Endothelial cell of umbilical vein (primary cell): Measurements from ENCODE around the gene TMEM19. TPM values are rescaled to one million over a fixed set of nuclear protein-coding genes. Genes with fewer than 3 reads are reported as not detected.

Source experiments
- BruUV-seq: library from RNA; stranded (reverse); fragments of 400-500 nt; replicated peaks from 2 replicates; lab custom pipeline; 2021; lab: Mats Ljungman, UMichigan
- CTCF ChIA-PET: fragments of 300-600, 350-600 bp; sonication (Branson Sonifier 250); formaldehyde crosslinking; loops from one replicate; lab custom pipeline; 2021; ENCODE audit warnings: antibody characterized with exemption, inconsistent platforms; lab: Charles Lee
- POLR2A ChIA-PET: fragments of 300-600, 350-600 bp; sonication (Branson Sonifier 250); formaldehyde crosslinking; loops from one replicate; lab custom pipeline; 2021; ENCODE audit warnings: antibody characterized with exemption, inconsistent platforms; lab: Charles Lee
- DNase-seq: peaks from one replicate; pipeline ENCODE4 v3.0.0-alpha.2; 2011; ENCODE audit warnings: low read depth, low spot score
- FAIRE-seq: peaks from 2 replicates; lab custom pipeline; 2011; peaks lifted over from hg19 to GRCh38; lab: Jason Lieb, UNC
- H2AFZ ChIP-seq: 2 replicates; pipeline ENCODE4 v1.6.0; 2012; ENCODE audit warnings: low read depth, low read length, control low read depth, inconsistent platforms
- H3K27ac ChIP-seq: 2 replicates; pipeline ENCODE4 v1.5.1; 2011; ENCODE audit warnings: low read depth, mild to moderate bottlenecking, control low read depth, low read length, moderate library complexity; ENCODE audit not compliant: insufficient read depth
- H3K27me3 ChIP-seq, 2 experiments: 2 replicates each; pipeline versions ENCODE4 v1.6.0 to v1.6.1; 2011; ENCODE audit warnings: low read length in 2 of 2, mixed read lengths in 1 of 2; ENCODE audit not compliant: control insufficient read depth in 2 of 2, insufficient read depth in 2 of 2
- H3K36me3 ChIP-seq, 2 experiments: 2 replicates in 1 of 2; 3 replicates in 1 of 2; pipeline ENCODE4 v1.5.1; 2011; ENCODE audit warnings: low read length in 2 of 2, mild to moderate bottlenecking in 1 of 2, moderate library complexity in 1 of 2; ENCODE audit not compliant: control insufficient read depth in 2 of 2, insufficient read depth in 2 of 2; ENCODE audit errors: extremely low read depth in 1 of 2
- H3K4me1 ChIP-seq: 3 replicates; pipeline ENCODE4 v1.5.1; 2011; ENCODE audit warnings: mild to moderate bottlenecking, low read length; ENCODE audit not compliant: control insufficient read depth, insufficient read depth; ENCODE audit errors: extremely low read depth
- H3K4me2 ChIP-seq: 2 replicates; pipeline ENCODE4 v1.6.1; 2011; ENCODE audit warnings: low read length, control low read depth, mixed read lengths; ENCODE audit not compliant: insufficient read depth
- H3K4me3 ChIP-seq, 3 experiments: fragments of 200-600 bp in 1 of 3; sonication (generic), shearing (Covaris generic) in 1 of 3; replicated peaks in 1 of 3; 2 replicates each; pipeline ENCODE4 v1.5.1; 2011 to 2016; ENCODE audit warnings: control low read depth in 3 of 3, low read length in 3 of 3, mild to moderate bottlenecking in 2 of 3, inconsistent platforms in 1 of 3, low read depth in 1 of 3, moderate library complexity in 1 of 3; ENCODE audit not compliant: insufficient read depth in 1 of 3
- H3K79me2 ChIP-seq: 2 replicates; pipeline ENCODE4 v1.6.0; 2012; ENCODE audit warnings: low read length, inconsistent platforms; ENCODE audit not compliant: control insufficient read depth, insufficient read depth
- H3K9ac ChIP-seq: replicated peaks from 2 replicates; pipeline ENCODE3; 2011; ENCODE audit warnings: low read length, control low read depth; ENCODE audit not compliant: insufficient read depth; ENCODE audit errors: extremely low read depth
- H3K9me1 ChIP-seq: replicated peaks from 3 replicates; pipeline ENCODE4 v1.6.0; 2011; ENCODE audit warnings: mild to moderate bottlenecking, low read length; ENCODE audit not compliant: control insufficient read depth, insufficient read depth; ENCODE audit errors: extremely low read depth
- H3K9me3 ChIP-seq: replicated peaks from 2 replicates; pipeline ENCODE4 v1.5.1; 2012; ENCODE audit warnings: low read length, inconsistent platforms; ENCODE audit not compliant: control insufficient read depth, insufficient read depth
- H4K20me1 ChIP-seq: replicated peaks from 2 replicates; pipeline ENCODE3; 2011; ENCODE audit warnings: mild to moderate bottlenecking, low read length; ENCODE audit not compliant: control insufficient read depth, insufficient read depth; ENCODE audit errors: extremely low read depth
- CTCF ChIP-seq, 2 donors: IDR thresholded peaks; 1 replicate in 1 of 2; 2 replicates in 1 of 2; pipeline ENCODE4 v1.5.1; 2011; ENCODE audit warnings: low read length in 2 of 2, mild to moderate bottlenecking in 2 of 2, moderate library complexity in 2 of 2, control low read depth in 1 of 2, inconsistent platforms in 1 of 2, low read depth in 1 of 2; ENCODE audit not compliant: insufficient read depth in 1 of 2; ENCODE audit errors: extremely low read depth in 1 of 2
- EZH2 ChIP-seq: IDR thresholded peaks from 2 replicates; pipeline ENCODE4 v1.6.1; 2012; ENCODE audit warnings: borderline replicate concordance, low read depth, mild to moderate bottlenecking, moderate library complexity, low read length, inconsistent platforms; ENCODE audit not compliant: severe bottlenecking
- FOS ChIP-seq: IDR thresholded peaks from 2 replicates; pipeline ENCODE4 v1.6.1; 2011; ENCODE audit warnings: mild to moderate bottlenecking, low read length, moderate library complexity, borderline replicate concordance; ENCODE audit not compliant: insufficient read depth
- GATA2 ChIP-seq: IDR thresholded peaks from 2 replicates; pipeline ENCODE4 v1.7.0; 2011; ENCODE audit warnings: low read depth, mild to moderate bottlenecking, moderate library complexity, mixed read lengths, low read length; ENCODE audit not compliant: insufficient read length, insufficient read depth
- JUN ChIP-seq: IDR thresholded peaks from 2 replicates; pipeline ENCODE4 v1.6.1; 2011; ENCODE audit warnings: borderline replicate concordance, low read depth; ENCODE audit not compliant: insufficient read length, insufficient read depth
- MAX ChIP-seq: IDR thresholded peaks from 2 replicates; pipeline ENCODE4 v1.6.1; 2011; ENCODE audit not compliant: insufficient read depth, insufficient read length
- MYC ChIP-seq: IDR thresholded peaks from one replicate; pipeline ENCODE4 v1.6.1; 2011; ENCODE audit warnings: mild to moderate bottlenecking, low read depth, low read length
- POLR2A ChIP-seq: IDR thresholded peaks from 2 replicates; pipeline ENCODE4 v1.6.1; 2012; ENCODE audit warnings: low read depth, mild to moderate bottlenecking, control low read depth, low read length
- POLR2AphosphoS5 ChIP-seq: IDR thresholded peaks from 2 replicates; pipeline ENCODE4 v1.6.1; 2012; ENCODE audit warnings: low read depth, mild to moderate bottlenecking, control low read depth, low read length, moderate library complexity; ENCODE audit not compliant: insufficient read depth
- dilution Hi-C: fragments of 300-500 bp; cut with MboI; formaldehyde crosslinking; loops from one replicate; pipeline ENCODE4 v1.15.0; 2019; ENCODE audit warnings: low sequenced_read_pairs; ENCODE audit not compliant: extremely low pct_ligation_motif_present
- intact Hi-C: fragments of 100-400 bp; cut with micrococcal nuclease; formaldehyde crosslinking; loops from one replicate; pipeline ENCODE4 v1.10.0; 2022
- polyA plus RNA-seq, 4 experiments: library from polyadenylated mRNA; depleted of rRNA in 3 of 4; stranded (reverse) in 3 of 4; unstranded in 1 of 4; fragments of >200 nt; gene quantifications; 2 replicates each; pipeline versions ENCODE4 v1.2.1 to v1.2.3, GENCODE V29; 2011 to 2012; ENCODE audit warnings: missing spikeins in 1 of 4
- total RNA-seq: library from RNA; stranded (reverse); gene quantifications from 2 replicates; pipeline ENCODE4 v1.2.3, GENCODE V29; 2021

TMEM19 gene
- total and polyA plus RNA-seq, 2 donors (not counting 3 experiments of a cell fraction or from before 2014, with no cell fraction given) = 20.4 to 23.8 TPM

GRCh38 chr12:71682466-71682865 is 3.4 kb upstream of the TMEM19 start:
- DNase-seq = no peak
- H3K9me1 ChIP-seq = no peaks in the 10 kb centered on the region
- no peaks in the 10 kb centered on the region for H4K20me1 ChIP-seq
- peaks cover 4% of the 10 kb centered on the region for H3K4me1 ChIP-seq
- no peak overlapping the region for H3K4me2 ChIP-seq
- ChIA-PET POLR2A (no interaction called here), CTCF (no interaction called here)
- H3K79me2 ChIP-seq = no peaks in the 10 kb centered on the region
- no peak overlapping the region for H3K27ac ChIP-seq
- H3K27me3 ChIP-seq = no peaks in the 10 kb centered on the region
- TF ChIP-seq GATA2 (no peak), POLR2AphosphoS5 (no peak), FOS (no peak), JUN (no peak), MYC (no peak), EZH2 (no peak), MAX (no peak), POLR2A (no peak), CTCF (IDR thresholded peaks at IDR 0.05; ENCODE audit: extremely low read depth in 1 of 2, insufficient read depth in 1 of 2, low read depth in 1 of 2, low read length in 2 of 2) (no peak)
- H2AFZ ChIP-seq = no peak overlapping the region
- dilution Hi-C loops = no loop called here
- H3K9me3 ChIP-seq = no peaks in the 10 kb centered on the region
- FAIRE-seq = no peak
- no peak overlapping the region for H3K4me3 ChIP-seq
- no peak overlapping the region for H3K9ac ChIP-seq
- intact Hi-C loops = no loop called here
- no TSS peak for BruUV-seq
- H3K36me3 ChIP-seq = no peaks in the 10 kb centered on the region
